Head of caudate nucleus (tissue), 42 donors: Measurements from ENCODE around the gene TNS3.
A peak's percentile ranks its signal among the peaks of the same experiment; 100 is the strongest.

Source experiments
- DNase-seq, 42 donors: peaks; one replicate each; pipeline versions ENCODE4 v3.0.0 to v3.0.0-alpha.2; 2020 to 2021; ENCODE audit warnings: mixed read lengths in 7 of 42
- intact Hi-C: fragments of 100-400 bp; cut with DNase I; formaldehyde crosslinking; loops from one replicate; pipeline ENCODE4 v1.15.0; 2022

Gene TNS3

DNA sequence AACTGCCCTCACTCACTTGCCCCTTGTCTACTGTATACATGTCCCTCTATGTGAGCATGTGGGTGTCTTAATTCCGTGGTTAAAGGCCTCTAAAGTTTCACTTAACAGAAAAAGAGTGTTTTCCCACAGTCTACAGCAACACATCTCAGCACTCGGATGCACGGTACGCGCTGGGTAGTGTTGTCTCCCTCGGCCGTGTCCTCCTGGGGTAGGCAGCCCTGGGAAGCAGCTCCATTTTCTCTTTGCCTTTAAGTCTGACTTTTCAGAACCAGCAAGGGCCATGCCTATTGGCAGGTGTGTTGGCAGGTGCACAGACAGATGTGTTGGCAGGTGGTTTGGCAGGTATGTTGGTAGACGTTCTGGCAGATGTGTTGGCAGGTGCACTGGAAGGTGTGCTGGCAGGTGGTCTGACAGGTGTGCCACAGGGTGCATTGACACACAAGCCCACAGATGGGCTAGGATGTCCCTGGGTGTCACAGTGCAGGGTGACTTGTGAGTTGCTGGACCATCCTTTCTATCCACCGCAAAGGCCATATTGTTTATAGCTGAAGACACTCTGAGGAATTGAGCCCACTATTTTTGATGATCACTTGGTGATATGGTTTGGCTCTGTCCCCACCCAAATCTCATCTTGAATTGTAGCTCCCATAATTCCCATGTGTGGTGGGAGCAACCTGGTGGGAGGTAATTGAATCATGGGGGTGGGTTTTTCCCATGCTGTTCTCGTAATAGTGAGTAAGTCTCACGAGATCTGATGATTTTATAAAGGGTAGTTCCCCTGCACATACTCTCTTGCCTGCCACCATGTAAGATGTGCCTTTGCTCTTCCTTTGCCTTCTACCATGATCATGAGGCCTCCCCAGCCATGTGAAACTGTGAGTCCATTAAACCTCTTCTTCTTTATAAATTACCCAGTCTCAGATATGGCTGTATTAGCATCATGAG, 296.9 kb downstream of the TNS3 start:
- peak in 2 of 42 donors; percentile 18 to 26 for DNase-seq
- intact Hi-C loops: no loop called here

DNA sequence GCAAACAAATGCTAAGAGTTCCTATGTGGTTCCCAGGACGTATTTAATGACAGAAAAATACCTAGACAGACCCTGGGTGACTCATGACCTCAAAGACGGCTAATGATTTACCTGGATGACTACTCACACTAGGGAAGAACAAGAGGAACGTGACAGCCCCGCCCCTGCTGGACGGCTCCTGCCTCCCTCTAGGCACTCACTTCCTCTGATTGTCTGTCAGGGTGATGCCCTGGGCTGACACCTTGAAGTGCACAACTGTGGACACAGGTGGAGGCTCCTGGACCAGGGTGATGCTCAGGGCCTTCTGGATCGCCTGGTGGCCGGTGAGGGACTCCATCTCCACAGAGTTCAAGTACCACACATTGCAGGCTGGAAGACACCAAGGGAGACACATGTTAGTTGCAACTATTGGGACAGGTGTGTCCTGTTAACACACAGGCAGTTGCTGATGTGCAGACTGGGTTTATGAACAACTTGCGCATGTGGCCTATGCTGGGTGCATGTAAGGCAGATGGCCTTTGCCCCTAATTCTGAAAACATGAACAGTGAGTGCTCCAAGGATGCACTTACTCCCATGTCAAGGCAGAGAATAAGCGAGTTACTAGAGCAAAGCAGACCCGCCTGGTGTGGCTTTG, 298.3 kb downstream of the TNS3 start:
- intact Hi-C loops: no loop called here
- peak in 1 of 42 donors; percentile 12 for DNase-seq

- intact Hi-C loops: no loop called here
- DNase-seq: peak in 1 of 42 donors; percentile 18
Measured at GRCh38 chr7:47282790-47283496, 299.0 kb downstream of the TNS3 start.

- intact Hi-C loops: no loop called here
- DNase-seq: peak in 1 of 42 donors; percentile 6
Measured at GRCh38 chr7:47281966-47282643, 299.8 kb downstream of the TNS3 start.

DNA sequence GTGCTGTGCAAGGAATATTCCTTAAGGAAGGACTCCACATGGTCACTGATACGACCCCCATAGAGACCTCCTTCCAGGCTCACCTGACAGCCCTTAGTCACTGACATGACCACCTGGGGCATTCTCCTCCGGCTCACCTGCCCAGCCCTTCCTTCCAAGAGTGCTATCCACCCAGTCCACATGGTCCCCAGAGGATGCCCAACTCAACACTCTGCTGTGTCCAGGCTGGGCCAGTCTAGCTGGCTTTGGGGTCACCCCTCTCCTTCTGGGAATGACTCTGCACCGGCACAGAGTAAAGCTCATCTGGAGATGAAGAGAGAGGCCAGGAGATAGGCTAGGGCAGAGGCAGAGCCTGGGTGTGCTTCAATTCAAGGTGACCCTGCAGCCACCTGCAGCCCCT, 300.8 kb downstream of the TNS3 start:
- intact Hi-C loops: no loop called here
- peak in 1 of 42 donors; percentile 25 for DNase-seq

DNA sequence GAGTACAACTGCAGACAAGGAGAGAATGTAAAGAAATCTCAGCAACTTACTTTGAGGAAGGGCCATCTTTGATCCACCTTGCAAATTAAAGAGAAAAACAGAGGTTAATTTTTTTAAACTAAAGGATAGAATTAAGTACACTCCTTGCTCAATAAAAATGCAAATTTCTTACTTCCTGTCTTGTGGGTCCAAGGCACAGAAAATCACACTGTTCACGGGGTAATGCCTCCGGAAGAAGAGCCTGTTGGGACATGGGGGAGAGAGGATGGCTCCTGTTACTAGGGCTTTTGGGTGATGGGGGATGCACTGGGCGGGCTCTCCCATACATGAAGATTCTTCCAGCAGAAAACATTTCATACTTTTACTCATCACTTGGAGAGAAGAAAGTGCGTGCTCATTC, 301.8 kb downstream of the TNS3 start:
- DNase-seq: no peak
- intact Hi-C loops: no loop called here

DNA sequence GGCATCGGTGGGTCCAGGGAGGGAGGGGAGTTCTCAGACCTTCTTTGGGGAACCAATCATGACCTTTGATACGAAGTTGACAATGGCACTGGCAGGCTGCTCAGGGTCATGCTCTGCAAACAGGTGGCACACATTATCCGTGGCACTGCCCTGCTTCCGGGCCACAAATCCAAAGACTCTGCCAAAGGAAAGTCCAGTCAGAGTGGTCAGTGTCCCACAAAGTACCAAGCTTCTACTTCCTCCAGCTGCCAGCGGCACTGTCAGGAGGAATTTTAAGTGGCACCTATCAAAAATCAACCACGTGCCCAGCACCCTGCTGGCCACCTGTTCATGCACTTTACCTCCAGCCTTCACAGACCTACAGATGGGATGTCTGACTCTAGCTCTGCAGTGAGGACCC, 303.9 kb downstream of the TNS3 start:
- peak in 1 of 42 donors; percentile 29 for DNase-seq
- intact Hi-C loops: no loop called here

DNA sequence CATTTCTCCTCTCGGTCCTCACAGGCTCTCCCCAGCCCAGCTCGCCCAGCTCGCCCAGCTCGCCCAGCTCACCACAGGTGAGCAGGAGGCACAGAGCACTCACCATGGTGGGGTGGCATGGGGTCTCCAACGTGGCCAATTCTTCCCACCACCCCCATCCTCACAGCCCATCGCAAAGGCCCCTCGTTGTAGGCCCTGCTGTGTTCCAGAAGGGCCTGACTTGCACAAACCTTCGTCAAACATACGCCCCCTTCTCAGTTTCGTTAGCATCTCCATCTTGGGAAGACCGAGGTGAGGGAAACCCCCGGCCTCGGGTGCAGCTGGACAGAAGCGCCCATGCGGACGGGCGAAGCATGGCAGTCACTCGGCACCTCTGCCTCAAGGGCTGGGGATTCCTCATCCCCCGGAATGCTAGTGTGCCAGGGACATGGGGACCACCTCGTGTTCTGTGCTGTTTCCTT, 304.6 kb downstream of the TNS3 start:
- DNase-seq: peak in 1 of 42 donors; percentile 22
- intact Hi-C loops: no loop called here

DNA sequence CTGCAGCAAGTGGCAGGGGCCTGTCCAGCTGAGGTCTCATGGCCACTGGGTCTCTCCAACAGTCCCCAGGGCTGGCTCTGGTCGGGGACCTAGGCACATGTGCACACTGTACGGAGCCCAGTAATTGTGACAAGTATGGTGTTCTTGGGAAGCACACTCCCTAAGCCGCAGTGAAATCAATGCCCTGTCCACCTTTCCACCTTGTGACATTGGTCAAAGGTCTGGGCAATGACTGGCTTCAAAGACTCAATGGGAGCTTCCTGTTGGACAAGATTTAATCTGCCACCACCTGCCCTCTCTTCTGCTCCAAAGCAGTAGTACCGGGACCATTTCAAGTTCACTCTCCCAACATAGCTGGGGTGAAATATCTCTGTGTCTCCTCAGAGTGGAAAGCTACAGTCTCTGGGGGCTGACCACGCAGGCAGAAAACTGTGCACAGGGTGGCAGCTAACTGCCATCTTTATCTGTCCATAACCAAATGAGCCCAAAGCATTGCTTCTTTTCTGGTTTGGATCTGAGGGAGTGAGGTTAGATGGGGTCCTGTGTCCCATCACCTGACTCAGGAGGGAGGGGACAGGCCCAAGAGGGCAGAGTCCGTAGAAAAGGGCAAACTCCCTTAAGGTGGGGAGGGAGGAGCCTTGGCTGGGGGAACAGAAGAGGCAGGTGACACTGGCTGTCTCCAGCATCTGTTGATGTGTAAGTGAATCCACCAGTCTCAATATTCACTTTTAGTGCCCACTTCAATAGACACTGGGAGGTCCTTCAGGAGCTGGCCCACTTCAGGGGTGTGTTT, 307.7 kb downstream of the TNS3 start:
- intact Hi-C loops: no loop called here
- peak in 1 of 42 donors; percentile 6 for DNase-seq

- intact Hi-C loops: no loop called here
- peak in 1 of 42 donors; percentile 27 for DNase-seq
Measured at GRCh38 chr7:47273088-47273487, 308.8 kb downstream of the TNS3 start.

- DNase-seq: no peak
- intact Hi-C loops: no loop called here
Measured at GRCh38 chr7:47271749-47272148, 310.2 kb downstream of the TNS3 start.

- DNase-seq: peak in 2 of 42 donors; percentile 16 to 33
- intact Hi-C loops: loop anchor here (10.0 kb wide), 1 partner anchor 546 kb away; no protein-coding TSS in a partner anchor
Measured at GRCh38 chr7:47268851-47269836, 312.8 kb downstream of the TNS3 start.

DNA sequence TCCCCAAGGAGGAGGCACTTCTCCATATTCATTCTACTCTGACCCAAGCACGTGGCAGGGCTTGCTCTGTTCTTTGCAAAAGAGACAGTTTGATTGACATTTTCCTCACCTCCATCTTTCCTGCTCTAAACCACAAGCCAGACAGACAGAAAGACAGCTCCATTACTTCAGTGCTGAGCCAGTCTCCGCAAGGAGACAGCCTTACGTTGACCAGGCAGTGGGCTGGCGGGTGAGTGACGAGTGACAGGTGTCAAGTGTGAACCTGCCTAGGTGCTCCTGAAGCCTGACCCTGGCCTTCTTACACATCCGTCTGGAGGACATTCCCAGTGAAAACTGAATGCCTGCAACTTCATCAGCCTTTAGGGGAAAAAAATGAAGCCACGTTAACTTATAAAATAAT, 314.6 kb downstream of the TNS3 start:
- peak in 2 of 42 donors; percentile 27 to 33 for DNase-seq
- intact Hi-C loops: loop anchor here (10.0 kb wide), 1 partner anchor 547 kb away; no protein-coding TSS in a partner anchor

- intact Hi-C loops: loop anchor here (10.0 kb wide), 1 partner anchor 548 kb away; no protein-coding TSS in a partner anchor
- peak in 2 of 42 donors; percentile 16 to 18 for DNase-seq
Measured at GRCh38 chr7:47266799-47267198, 315.1 kb downstream of the TNS3 start.

DNA sequence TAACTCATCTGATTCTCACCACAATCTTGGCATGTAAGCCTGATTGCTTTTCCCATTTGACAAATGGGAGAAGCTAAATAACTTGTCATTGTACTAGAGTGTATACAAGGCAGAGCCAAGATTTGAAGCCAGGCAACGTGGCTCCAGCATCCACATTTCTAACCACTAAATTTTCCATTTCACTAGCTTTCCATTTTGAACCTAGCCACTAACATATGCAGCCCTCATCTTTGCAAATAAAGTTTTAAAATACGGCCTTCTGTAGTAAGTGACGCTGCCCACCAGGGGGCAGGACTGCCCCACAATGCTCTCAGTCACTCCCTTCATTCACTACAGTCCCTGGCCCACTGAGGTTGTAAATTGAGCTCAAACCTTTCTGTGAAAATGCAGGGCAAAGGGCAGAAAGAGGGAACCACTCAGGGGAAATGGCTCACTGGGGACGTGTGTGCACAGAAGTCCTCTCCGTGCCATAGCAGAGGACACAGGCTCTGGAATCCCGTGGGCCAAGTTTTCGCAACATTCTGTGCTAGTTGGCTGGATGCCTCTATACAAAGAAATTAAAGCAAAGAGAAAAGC, 315.7 kb downstream of the TNS3 start:
- DNase-seq: peak in 41 of 42 donors; percentile 37 to 85 (median 63)
- intact Hi-C loops: loop anchor here (10.0 kb wide), 1 partner anchor 549 kb away; no protein-coding TSS in a partner anchor

DNA sequence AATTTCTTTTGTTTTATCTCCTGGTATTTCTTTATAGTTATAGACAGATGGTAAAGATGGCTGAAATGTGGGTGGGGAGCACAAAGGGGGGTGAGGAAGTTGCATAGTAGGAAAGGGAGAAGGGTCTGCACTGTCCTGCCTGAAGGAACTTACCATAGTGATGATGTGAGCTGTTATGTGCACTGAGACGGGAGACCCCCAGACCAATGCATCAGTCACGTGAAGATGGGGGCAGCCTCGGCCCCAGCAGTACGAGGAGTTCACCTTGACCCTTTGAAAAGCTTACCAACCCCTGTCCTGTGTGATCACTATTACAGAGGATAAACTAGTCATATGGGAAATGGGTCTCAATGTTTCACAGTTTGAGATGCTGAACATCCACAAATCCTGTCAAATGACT, 316.3 kb downstream of the TNS3 start:
- peak in 2 of 42 donors; percentile 27 to 32 for DNase-seq
- intact Hi-C loops: loop anchor here (10.0 kb wide), 1 partner anchor 549 kb away; no protein-coding TSS in a partner anchor
